ENCODE measurements around the gene TIMM10B. TPM values are rescaled to one million over a fixed set of nuclear protein-coding genes. Genes with fewer than 3 reads are reported as not detected.
A peak's percentile ranks its signal among the peaks of the same experiment; 100 is the strongest.

TIMM10B gene, protein sequence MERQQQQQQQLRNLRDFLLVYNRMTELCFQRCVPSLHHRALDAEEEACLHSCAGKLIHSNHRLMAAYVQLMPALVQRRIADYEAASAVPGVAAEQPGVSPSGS
- polyA plus RNA-seq, result 10 to 100 TPM; 33.9 to 41.6 (median 35.2) TPM

- Mint-ChIP-seq H3K27ac (peak within 1 kb of the TSS; percentile 97 to 100 (median 98)), H3K4me1 (peaks cover 45% of the 10 kb centered on the region in 2 donors), H3K36me3 (peaks cover 0 to 29% (median 11%) of the 10 kb centered on the region in 3 donors), H3K27me3 (ENCODE audit: low read depth in 3 of 3) (peaks cover 0 to 15% (median 0%) of the 10 kb centered on the region in 3 donors), H3K4me3 (peak within 1 kb of the TSS; percentile 91 to 99 (median 97)), H3K9me3 (no peaks in the 10 kb centered on the region)
- peak; percentile 94 to 96 (median 95) for DNase-seq
These were observed at the start of gene TIMM10B, which contains the start of gene ARFIP2 for GRCh38 chr11:6481012-6481923. Gene TIMM10B (plus strand): TSS chr11:6481501. CDS start chr11:6481517, 16 bp downstream. Gene ARFIP2 (minus strand): TSS chr11:6481331. CDS start chr11:6480421, 910 bp downstream.

DNA sequence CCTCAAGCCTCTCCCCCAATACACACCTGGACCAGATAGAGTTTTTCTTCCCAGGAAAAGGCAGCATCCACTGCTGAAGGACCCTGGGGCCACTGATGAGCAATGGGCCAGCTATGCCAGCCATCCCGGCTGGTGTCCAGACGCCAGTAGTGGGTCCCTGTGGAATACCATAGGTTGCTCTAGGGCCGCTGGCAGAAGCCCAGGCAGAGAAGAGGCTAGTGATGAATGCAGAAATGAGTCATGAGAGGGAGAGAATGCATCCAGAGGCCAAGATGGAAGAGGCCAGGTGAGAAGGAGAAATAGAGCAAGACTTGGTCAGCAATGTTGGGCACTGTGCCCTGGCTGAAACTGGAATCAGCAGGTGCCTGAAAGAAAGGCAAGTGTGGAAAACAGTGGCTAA lies 49.4 kb upstream of the TIMM10B start:
- Mint-ChIP-seq H3K9me3 (peaks cover 0 to 2% (median 0%) of the 10 kb centered on the region in 6 donors), H3K27me3 (ENCODE audit: low read depth in 3 of 3) (peaks cover 2 to 4% (median 3%) of the 10 kb centered on the region in 3 donors)

DNA sequence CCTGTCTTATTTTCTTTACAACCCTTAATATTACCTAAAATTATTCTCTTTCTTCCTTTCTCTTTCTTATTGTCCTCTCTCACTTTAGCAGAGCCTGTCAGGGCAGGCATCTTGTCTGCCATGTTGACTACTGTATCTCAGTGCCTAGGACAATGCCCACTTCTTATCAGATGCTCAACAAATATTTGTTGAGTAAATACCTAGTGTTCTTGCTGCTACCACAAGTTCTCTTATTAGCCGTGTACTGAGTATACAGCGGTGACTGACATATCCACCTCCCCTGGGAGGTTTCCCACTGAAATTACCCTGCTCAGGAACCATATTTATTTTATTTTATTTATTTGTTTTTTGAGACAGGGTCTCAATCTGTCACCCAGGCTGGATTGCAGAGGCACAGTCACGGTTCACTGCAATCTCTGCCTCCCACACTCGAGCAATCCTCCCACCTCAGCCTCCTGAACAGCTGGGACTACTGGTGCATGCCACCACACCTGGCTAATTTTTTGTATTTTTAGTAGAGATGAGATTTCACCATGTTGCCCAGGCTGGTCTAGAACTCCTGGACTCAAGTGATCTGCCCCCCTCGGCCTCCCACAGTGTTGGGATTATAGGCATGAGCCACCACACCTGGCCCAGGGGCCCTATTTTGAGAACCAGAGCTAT lies 47.2 kb upstream of the TIMM10B start:
- Mint-ChIP-seq H3K27me3 (ENCODE audit: low read depth in 3 of 3) (peaks cover 2 to 3% (median 2%) of the 10 kb centered on the region in 3 donors), H3K36me3 (peaks cover 0 to 3% (median 3%) of the 10 kb centered on the region in 3 donors), H3K4me3 (no peak overlapping the region), H3K9me3 (no peaks in the 10 kb centered on the region), H3K27ac (peak overlapping the region in 1 of 6 donors; percentile 1), H3K4me1 (no peaks in the 10 kb centered on the region)
- DNase-seq, result no peak

More for the DNA sequence above, 49.4 kb upstream of the TIMM10B start:
- no peak for DNase-seq
- no peak overlapping the region for H3K4me3 Mint-ChIP-seq
- no peak overlapping the region for H3K27ac Mint-ChIP-seq
- no peaks in the 10 kb centered on the region for H3K4me1 Mint-ChIP-seq
- H3K36me3 Mint-ChIP-seq, result peaks cover 0 to 3% (median 3%) of the 10 kb centered on the region in 3 donors

DNA sequence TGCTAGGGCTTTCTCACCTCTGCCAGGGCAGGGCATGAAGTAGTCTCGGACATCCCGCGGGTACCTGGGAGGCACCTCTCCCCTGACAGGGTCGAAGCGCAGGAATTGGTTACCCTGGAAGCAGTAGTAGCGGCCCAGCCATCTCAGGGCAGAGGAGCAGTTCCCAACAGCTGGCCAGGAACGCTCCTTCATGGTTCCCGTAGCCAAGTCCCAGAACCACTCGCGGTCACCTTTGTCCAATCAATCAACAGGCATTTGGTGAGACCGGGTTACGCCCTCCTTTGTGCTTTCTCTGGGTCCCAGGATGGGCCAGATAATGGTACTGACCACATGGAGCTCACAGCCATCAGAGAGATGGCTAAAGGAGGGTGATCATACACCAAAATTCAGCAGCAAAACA lies 43.9 kb upstream of the TIMM10B start:
- Mint-ChIP-seq H3K4me1 (no peaks in the 10 kb centered on the region), H3K9me3 (no peaks in the 10 kb centered on the region), H3K27ac (no peak overlapping the region), H3K27me3 (ENCODE audit: low read depth in 3 of 3) (peaks cover 0 to 3% (median 2%) of the 10 kb centered on the region in 3 donors), H3K4me3 (no peak overlapping the region), H3K36me3 (peaks cover 0 to 3% (median 3%) of the 10 kb centered on the region in 3 donors)
- no peak for DNase-seq

- H3K27me3 Mint-ChIP-seq (ENCODE audit: low read depth in 3 of 3), result peaks cover 0 to 3% (median 2%) of the 10 kb centered on the region in 3 donors
- H3K9me3 Mint-ChIP-seq, result no peaks in the 10 kb centered on the region
- no peak overlapping the region for H3K27ac Mint-ChIP-seq
- peaks cover 0 to 3% (median 3%) of the 10 kb centered on the region in 3 donors for H3K36me3 Mint-ChIP-seq
- peak in 2 of 3 donors; percentile 15 to 17 for DNase-seq
- no peak overlapping the region for H3K4me3 Mint-ChIP-seq
- H3K4me1 Mint-ChIP-seq, result no peaks in the 10 kb centered on the region
These were observed 43.3 kb upstream of the TIMM10B start for GRCh38 chr11:6437993-6438392.

GRCh38 chr11:6438979-6439571 lies 42.2 kb upstream of the TIMM10B start:
- no peaks in the 10 kb centered on the region for H3K4me1 Mint-ChIP-seq
- no peak overlapping the region for H3K27ac Mint-ChIP-seq
- H3K36me3 Mint-ChIP-seq, result peaks cover 0 to 3% (median 0%) of the 10 kb centered on the region in 3 donors
- no peak overlapping the region for H3K4me3 Mint-ChIP-seq
- no peaks in the 10 kb centered on the region for H3K9me3 Mint-ChIP-seq
- H3K27me3 Mint-ChIP-seq (ENCODE audit: low read depth in 3 of 3), result peaks cover 0 to 2% (median 0%) of the 10 kb centered on the region in 3 donors
- DNase-seq, result peak; percentile 12 to 30 (median 17)

- Mint-ChIP-seq H3K9me3 (no peaks in the 10 kb centered on the region), H3K27ac (peak within 1 kb of the TSS in 1 of 6 donors; percentile 20), H3K36me3 (peaks cover 0 to under 1% (median 0%) of the 10 kb centered on the region in 3 donors), H3K27me3 (ENCODE audit: low read depth in 3 of 3) (no peaks in the 10 kb centered on the region), H3K4me3 (no peak within 1 kb of the TSS), H3K4me1 (no peaks in the 10 kb centered on the region)
- no peak for DNase-seq
These were observed 40.4 kb upstream of the TIMM10B start, which contains the start of gene HPX for GRCh38 chr11:6440906-6441358. Gene HPX (minus strand): TSS chr11:6440987. CDS start chr11:6440963, 24 bp downstream.

DNA sequence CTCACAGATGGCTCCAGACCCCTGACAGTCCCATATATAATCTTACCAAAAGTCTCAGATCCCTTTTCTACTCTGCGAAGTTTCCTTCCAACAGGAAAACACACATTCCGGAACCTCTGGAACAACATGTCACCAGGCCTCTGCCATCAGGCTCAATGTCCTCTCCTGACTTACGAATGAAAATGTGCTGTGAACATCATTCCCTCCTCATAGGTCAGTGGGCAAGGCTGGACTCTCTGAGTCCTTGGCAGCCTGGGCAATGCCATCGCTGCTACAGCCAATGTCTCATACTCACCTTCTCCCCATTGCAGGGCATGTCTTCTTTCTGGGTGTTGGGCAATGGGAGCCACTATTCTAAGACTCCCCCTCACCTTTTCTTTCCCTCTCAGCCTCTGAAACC lies 38.9 kb upstream of the TIMM10B start:
- H3K4me1 Mint-ChIP-seq, result no peaks in the 10 kb centered on the region
- H3K27me3 Mint-ChIP-seq (ENCODE audit: low read depth in 3 of 3), result no peaks in the 10 kb centered on the region
- H3K36me3 Mint-ChIP-seq, result no peaks in the 10 kb centered on the region
- no peak overlapping the region for H3K27ac Mint-ChIP-seq
- DNase-seq, result no peak
- H3K4me3 Mint-ChIP-seq, result no peak overlapping the region
- H3K9me3 Mint-ChIP-seq, result no peaks in the 10 kb centered on the region

DNA sequence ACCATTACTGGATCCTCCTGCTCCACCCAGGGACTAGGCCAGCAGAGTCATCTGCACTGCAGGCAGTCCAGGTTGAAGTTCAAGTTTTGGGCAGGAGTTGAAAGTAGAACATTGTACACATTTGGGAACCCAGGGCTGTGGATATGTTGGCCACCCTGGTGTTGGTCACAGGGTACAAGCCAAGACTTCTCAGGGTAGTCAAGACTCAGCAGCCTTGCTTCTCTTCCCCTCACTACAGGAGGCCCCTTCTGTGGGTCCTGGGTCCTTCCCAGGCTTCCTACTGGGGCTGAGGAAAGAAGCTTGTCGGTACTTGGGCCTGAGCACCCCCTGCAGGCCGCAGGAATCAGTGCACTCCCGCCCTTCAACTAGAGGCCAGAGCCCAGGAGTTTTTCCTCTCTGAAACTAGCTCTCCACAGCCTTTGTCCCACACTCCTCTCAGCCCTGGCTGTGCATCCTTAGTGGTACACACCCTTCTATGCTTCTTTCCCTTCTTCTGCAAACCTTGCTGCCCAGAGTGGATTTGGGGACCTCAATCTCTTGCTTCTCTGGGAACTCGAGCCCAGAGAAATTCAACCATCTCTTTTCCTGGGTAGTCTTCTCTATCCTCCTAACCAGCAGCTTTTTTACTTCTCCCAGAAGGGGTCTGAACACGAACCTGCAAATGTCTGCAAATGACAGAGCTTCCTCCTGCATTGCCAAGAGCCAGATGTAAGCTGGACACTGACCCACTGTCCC lies 37.9 kb upstream of the TIMM10B start:
- Mint-ChIP-seq H3K36me3 (peaks cover 0 to 5% (median 0%) of the 10 kb centered on the region in 3 donors), H3K4me1 (no peaks in the 10 kb centered on the region), H3K27me3 (ENCODE audit: low read depth in 3 of 3) (no peaks in the 10 kb centered on the region), H3K4me3 (no peak overlapping the region), H3K27ac (no peak overlapping the region), H3K9me3 (no peaks in the 10 kb centered on the region)
- DNase-seq, result peak; percentile 38 to 54 (median 52)

DNA sequence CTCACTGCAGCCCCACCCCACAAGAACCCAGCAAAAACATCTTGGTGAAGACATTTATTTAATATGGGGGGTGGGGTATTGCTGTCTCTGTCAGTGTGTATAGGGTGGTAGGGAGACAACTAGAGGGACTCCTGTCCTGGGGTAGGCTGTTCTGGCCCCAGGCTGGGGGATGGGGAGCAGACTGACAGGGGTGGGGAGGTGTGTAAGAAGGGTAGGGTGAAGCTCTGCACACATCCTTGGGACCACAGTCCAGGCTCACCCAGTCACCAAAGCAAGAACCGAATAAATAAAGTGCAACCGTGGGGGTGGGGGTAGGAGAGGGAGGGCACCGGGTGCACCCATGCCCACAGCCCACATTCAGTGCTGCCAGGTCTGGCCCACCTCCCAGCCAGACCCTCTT lies 32.7 kb upstream of the TIMM10B start:
- no peaks in the 10 kb centered on the region for H3K4me1 Mint-ChIP-seq
- no peaks in the 10 kb centered on the region for H3K9me3 Mint-ChIP-seq
- no peak overlapping the region for H3K27ac Mint-ChIP-seq
- peaks cover 4 to 15% (median 15%) of the 10 kb centered on the region in 3 donors for H3K36me3 Mint-ChIP-seq
- no peak overlapping the region for H3K4me3 Mint-ChIP-seq
- no peaks in the 10 kb centered on the region for H3K27me3 Mint-ChIP-seq (ENCODE audit: low read depth in 3 of 3)
- no peak for DNase-seq

- H3K27ac Mint-ChIP-seq, result peak overlapping the region in 1 of 6 donors; percentile 42
- no peaks in the 10 kb centered on the region for H3K9me3 Mint-ChIP-seq
- no peak overlapping the region for H3K4me3 Mint-ChIP-seq
- peaks cover 0 to 3% (median 1%) of the 10 kb centered on the region in 3 donors for H3K27me3 Mint-ChIP-seq (ENCODE audit: low read depth in 3 of 3)
- peaks cover 14 to 33% (median 29%) of the 10 kb centered on the region in 3 donors for H3K36me3 Mint-ChIP-seq
- DNase-seq, result no peak
- H3K4me1 Mint-ChIP-seq, result no peaks in the 10 kb centered on the region
These were observed 29.1 kb upstream of the TIMM10B start for GRCh38 chr11:6452219-6452618.

GRCh38 chr11:6453152-6453551 lies 28.1 kb upstream of the TIMM10B start:
- no peak overlapping the region for H3K4me3 Mint-ChIP-seq
- H3K27ac Mint-ChIP-seq, result no peak overlapping the region
- no peaks in the 10 kb centered on the region for H3K4me1 Mint-ChIP-seq
- no peaks in the 10 kb centered on the region for H3K9me3 Mint-ChIP-seq
- peaks cover 14 to 29% (median 28%) of the 10 kb centered on the region in 3 donors for H3K36me3 Mint-ChIP-seq
- H3K27me3 Mint-ChIP-seq (ENCODE audit: low read depth in 3 of 3), result peaks cover 0 to 3% (median 1%) of the 10 kb centered on the region in 3 donors
- DNase-seq, result no peak

Measured in immature natural killer cell (primary cell).